T-helper 2 cell (primary cell): Measurements from ENCODE around the gene PHKG2.

Experiments
- DNase-seq, 5 experiments: peaks; one replicate each; pipeline versions ENCODE4 v3.0.0 to v3.0.0-alpha.2; 2012 to 2022

PHKG2 gene

GRCh38 chr16:30728899-30729672 lies 19.1 kb upstream of the PHKG2 start:
- no peak for DNase-seq

DNA sequence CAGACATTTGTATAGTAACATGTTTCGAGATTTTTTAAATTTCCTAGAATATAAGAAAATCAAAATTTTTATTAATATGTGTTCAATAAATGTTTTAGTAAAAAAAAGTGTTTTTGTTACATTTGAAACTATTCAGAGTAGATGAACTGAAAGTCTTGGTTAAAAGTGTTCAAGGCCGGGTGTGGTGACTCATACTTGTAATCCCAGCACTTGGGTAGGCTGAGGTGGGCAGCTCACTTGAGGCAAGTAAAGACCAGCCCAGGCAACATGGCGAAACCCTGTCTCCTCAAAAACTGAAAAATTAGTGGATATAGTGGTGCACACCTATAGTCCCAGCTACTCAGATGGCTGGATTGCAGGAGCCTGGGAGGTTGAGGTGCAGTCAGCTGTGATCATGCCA lies 16.8 kb upstream of the PHKG2 start:
- DNase-seq = peak in 1 of 5 experiments; percentile 58

DNA sequence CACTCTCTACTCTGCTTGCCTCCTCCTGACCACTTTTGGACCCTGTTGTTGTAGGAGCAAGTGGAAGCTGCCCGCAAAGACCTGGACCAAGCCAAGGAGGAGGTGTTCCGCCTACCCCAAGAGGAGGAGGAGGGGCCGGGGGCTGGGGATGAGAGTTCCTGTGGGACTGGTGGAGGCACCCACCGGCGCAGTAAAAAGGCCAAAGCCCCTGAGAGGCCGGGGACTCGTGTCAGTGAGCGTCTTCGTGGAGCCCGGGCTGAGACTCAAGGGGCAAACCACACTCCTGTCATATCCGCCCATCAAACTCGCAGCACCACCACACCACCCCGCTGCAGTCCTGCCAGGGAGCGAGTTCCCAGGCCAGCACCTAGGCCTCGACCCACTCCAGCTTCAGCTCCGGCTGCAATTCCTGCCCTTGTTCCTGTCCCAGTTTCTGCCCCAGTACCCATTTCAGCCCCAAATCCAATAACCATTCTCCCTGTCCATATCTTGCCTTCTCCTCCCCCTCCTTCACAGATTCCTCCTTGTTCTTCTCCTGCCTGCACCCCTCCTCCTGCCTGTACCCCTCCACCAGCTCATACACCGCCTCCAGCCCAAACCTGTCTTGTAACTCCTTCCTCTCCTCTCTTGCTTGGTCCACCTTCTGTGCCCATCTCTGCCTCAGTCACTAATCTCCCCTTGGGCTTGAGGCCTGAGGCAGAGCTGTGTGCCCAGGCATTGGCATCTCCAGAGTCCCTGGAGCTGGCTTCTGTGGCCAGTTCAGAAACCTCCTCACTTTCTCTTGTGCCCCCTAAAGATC lies 11.0 kb upstream of the PHKG2 start:
- DNase-seq = no peak

- DNase-seq = no peak
Observed at GRCh38 chr16:30737794-30738648, 10.2 kb upstream of the PHKG2 start.

GRCh38 chr16:30738984-30739951 lies 9.0 kb upstream of the PHKG2 start:
- DNase-seq = no peak

GRCh38 chr16:30740364-30741251 lies 7.6 kb upstream of the PHKG2 start:
- DNase-seq = no peak

DNA sequence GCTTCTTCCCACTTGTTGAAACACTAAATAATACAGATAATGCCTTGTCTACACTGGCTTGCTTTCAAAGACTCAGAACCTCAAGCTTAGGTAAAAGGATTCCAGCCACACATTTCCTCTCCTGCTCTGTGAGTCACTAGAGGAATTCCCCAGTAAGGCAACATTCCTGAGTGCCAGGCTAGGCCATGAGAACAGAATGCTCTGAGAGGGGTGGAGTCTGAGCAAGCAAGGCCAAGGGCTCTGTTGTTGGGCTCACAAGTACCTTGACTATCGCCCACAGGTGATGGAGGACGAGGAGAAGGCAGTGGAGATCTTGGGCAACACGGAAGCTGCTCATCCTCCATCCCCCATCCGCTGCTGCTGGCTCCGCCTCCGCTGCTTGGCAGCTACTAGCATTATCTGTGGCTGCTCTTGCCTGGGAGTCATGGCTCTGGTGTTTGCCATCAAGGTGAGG lies 6.7 kb upstream of the PHKG2 start:
- no peak for DNase-seq

DNA sequence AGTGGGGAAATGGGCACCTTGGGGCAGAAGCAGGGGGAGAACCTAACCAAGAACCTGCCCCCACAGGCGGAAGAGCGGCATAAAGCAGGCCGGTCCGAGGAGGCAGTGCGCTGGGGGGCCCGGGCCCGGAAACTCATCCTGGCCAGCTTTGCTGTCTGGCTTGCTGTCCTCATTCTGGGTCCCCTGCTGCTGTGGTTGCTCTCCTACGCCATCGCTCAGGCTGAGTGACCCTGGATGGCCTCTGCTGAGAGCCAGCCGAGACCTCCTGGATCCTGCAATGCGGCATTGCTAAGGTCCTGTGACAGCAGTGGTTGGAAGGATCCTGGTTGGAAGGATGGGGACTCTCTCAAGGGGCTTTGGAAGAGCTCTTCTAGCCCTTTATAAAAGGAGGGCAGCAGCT lies 4.5 kb upstream of the PHKG2 start:
- no peak for DNase-seq

- no peak for DNase-seq
Observed at GRCh38 chr16:30744183-30744582, 4.0 kb upstream of the PHKG2 start.

GRCh38 chr16:30745082-30745481 lies 3.1 kb upstream of the PHKG2 start:
- no peak for DNase-seq

DNA sequence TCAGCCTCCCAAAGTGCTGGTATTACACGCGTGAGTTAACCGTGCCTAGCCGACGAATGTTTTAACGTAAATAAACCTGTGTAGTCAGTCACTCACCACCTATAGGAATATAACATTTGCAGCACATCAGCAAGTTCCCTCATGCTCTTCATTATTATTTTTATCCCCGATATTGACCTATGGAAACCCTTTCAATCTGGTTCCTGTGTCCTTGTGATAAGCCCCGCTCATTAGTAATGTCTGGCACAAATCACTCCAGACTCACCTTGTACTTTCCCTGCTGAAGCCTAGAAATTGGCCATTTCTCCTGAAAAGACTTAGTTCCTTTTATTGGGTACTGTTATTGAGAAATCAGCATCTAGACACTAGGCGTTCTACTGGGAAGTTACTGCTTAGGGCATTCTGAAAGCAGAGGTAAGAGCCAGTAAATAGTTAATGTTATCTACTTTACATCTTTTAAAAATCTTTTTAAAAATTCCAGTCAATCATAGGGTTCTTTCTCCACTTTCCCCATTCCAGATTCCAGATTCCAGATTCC lies 1.5 kb upstream of the PHKG2 start:
- DNase-seq = no peak

DNA sequence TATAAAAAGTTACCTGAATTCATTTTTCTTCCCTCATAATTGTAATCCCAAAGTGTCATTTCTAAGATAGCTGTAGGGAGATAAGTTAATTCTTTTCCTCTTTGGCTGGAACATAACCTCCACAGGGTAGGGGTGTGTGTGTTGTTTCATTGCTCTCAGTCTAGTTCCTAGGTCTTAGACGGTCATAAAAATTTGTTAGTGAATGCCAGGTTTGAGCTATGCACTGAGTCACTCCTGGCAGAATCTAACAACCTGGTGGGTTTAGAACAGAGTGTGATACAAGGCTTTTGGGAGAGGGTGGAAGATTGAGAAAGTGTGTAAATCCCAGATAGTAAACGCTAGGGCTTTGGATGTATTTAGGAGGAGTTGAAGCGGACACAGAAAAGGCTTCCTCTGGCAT lies 894 bp upstream of the PHKG2 start:
- no peak for DNase-seq

- DNase-seq = peak in 1 of 5 experiments; percentile 37
Observed at GRCh38 chr16:30748634-30749445, 615 bp downstream of the PHKG2 start.

- no peak for DNase-seq
Observed at GRCh38 chr16:30750201-30750600, 2.0 kb downstream of the PHKG2 start.

- DNase-seq = no peak
Observed at GRCh38 chr16:30750876-30751465, 2.7 kb downstream of the PHKG2 start.

DNA sequence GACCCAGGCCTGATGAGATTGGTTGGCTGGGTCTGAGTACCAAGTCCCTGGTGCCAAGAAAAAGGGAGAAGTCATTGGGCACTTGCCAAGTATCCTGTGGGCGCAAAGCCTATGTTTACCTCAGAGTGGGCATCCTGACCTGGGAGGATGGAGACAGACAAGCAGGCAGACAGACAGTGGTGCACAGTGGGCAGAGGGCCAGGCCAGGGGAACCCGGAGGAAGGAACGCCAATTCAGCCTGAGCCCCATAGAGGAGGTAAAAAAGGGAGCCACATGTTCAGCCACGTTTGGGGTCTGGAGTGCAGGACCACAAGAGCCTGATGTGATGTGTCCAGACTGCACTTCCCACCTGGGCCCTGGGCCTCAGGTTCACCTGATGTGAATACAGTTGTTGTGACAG lies 5.4 kb downstream of the PHKG2 start:
- no peak for DNase-seq

DNA sequence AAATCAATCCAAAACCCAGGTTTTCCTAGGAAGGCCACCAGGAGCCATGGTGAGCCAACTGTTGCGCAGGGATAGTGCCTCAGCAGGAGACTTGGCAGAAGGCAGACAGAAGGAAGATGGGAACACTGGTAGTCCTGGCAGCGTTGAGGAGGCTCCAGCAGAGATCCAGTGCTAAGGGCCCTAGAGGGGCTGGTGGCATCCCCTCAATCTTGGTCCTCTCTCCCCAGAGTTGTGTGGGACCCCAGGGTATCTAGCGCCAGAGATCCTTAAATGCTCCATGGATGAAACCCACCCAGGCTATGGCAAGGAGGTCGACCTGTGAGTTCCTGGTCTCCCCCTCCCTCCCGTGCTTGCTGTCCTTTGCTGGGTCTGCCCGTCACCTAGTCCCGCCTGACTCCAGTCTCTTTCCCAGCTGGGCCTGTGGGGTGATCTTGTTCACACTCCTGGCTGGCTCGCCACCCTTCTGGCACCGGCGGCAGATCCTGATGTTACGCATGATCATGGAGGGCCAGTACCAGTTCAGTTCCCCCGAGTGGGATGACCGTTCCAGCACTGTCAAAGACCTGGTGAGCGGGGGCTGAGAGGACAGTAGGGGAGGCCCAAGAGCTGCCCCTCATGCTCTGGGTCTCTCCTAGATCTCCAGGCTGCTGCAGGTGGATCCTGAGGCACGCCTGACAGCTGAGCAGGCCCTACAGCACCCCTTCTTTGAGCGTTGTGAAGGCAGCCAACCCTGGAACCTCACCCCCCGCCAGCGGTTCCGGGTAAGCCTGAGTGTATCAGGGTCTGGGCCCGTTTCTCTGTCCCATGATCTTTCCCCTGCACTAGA lies 7.9 kb downstream of the PHKG2 start:
- no peak for DNase-seq

- no peak for DNase-seq
Observed at GRCh38 chr16:30756781-30757100, 8.5 kb downstream of the PHKG2 start.
